Sciatic nerve (tissue), 2 donors: Measurements from ENCODE around the gene MEI4. TPM values are rescaled to one million over a fixed set of nuclear protein-coding genes. Genes with fewer than 3 reads are reported as not detected.
"Not testable (repeated sequence)": the region's sequence is repeated elsewhere in the genome, so short reads cannot be mapped to it uniquely, and the experiment has no call there.

Experiments
- ATAC-seq: fragments of 200-7000 bp; cut with Tn5 transposase; one replicate; pipeline ENCODE4 v1.9.1; 2020; ENCODE audit warnings: mild to moderate bottlenecking, moderate library complexity
- DNase-seq: peaks from one replicate; pipeline ENCODE4 v3.0.0-alpha.2; 2020; ENCODE audit warnings: low spot score
- intact Hi-C: fragments of 100-400 bp; cut with DNase I; formaldehyde crosslinking; loops from one replicate; pipeline ENCODE4 v1.14.2; 2022
- total RNA-seq: library from RNA; stranded (reverse); fragmentation: NEBNext Ultra II Directional; extraction: Animal tissue kit (Norgen Biotek cat#: 25700); gene quantifications from one replicate; pipeline ENCODE4 v1.2.1, GENCODE V29; 2021
- donor health status: DM: no; HTN: no; CAD: no.
- donor health status: DM: no; HTN: no; CAD: no.

The MEI4 gene, protein sequence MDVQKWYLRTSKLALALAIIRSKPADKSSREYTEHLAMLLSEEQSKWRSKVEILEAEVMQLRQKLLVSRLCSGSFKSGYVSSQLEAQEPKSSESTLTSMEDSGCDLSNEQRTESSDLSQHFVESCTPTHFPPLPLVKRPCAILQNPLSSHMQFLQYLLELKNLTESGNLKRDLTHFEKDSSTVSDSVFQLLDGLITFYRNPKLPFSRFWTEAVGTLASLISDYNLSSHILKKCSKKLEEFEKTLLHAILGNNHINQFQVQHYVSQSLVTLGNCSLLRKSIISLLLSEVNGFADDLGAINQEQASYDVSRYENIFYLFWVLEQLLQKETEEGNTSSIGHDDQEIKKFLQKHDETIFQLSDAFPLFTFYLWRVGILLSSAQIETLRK
- total RNA-seq = 0.13 TPM

DNA sequence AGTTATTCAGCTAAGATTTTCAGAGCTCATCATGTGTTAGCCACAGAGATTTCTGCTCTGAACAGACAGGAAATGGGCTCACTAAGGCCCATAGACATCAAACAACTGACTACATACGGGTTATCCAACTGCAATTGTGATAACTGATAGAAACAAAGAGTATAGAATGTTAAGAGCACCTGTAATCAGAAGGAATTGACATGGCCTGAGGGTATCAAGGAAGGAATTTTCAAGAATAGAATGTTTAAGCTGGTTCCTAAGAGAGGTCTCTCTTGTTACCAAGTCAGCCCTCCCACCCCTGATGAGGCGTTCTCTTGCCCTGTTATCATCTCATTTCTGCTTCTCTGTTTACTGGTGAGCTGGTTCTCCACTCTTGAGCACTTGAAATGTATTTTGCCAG is at the start of gene MEI4:
TSS of gene MEI4 (plus strand) at position 301 of the 400 bp plus-strand sequence. CDS start 37,633 bp downstream, outside the sequence.
- no peak for DNase-seq
- no peak for ATAC-seq
- intact Hi-C loops = no loop called here

DNA sequence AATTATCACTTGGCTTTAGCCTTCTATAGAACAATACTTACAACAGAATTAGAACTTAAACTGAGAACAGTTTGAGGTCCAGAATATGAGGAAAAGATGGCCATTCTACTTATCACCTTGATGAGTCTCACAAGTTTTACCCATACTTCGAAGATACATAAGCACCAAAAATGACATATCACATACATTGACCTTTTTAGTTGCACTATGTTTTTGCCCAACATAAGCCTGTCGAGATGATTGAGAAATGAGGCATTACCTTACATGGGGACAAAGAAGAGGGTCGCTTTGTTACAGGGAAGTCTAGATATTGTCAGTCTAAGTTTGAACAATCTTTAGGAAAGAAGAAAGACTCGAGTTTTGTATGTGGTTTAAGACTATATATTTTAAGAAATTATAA is 48.4 kb upstream of the MEI4 start:
- intact Hi-C loops = no loop called here
- ATAC-seq (no peak), DNase-seq (no peak)

DNA sequence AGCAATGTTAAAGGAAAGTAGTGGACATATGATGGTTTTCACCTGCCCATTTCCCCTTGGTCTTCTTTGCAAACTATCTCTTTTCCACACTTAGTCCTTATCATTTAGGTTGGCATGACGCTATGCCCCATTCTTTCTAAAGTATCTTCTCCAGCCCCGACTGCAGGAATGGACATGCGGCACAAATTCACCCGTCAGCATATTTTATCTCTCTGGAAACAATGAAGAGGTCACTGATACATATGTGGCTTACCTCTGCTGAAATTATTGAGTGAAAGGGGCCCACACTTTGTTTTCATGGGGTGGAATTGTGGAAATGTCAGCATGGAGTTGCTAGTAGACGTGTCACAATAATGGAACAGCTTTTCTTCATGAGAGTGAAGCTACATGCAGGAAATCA is 45.8 kb upstream of the MEI4 start:
- DNase-seq (no peak), ATAC-seq (no peak)
- intact Hi-C loops = no loop called here

DNA sequence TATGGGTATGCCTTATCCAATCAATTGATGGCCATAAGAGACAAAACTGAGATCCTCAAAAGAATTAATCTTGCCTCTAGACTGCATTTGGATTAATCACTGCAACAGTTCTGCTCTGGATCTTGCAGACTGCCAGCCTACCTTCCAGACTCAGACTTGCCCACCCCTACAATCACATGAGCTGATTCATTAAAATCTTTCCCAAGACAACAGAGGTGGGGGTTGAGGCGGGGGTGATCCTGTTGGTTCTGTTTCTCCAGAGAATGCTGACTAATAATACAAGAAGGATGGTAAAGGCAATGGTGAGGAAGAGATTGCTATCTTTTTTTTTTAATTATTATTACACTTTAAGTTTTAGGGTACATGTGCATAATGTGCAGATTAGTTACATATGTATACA is 43.7 kb upstream of the MEI4 start:
- no peak for DNase-seq
- intact Hi-C loops = no loop called here
- no peak for ATAC-seq

DNA sequence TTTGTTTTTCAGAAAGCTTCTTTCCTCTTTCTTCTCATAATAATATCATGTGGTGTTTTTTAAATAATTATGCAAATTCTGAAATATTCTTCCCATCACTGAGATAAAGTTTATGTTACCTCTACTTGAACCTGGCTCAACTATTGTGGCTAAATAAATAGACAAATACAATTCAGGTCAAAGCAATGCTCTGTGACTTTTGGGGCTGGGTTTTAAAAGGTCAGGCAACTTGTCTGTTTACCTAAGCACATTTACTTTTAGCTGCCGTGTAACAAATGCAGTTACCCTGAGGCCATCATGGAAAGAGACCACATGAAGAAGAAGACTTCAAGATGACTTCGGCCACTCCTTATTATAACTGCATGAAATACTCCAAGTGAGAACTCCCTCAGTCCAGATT is 33.7 kb upstream of the MEI4 start:
- ATAC-seq = no peak
- intact Hi-C loops = no loop called here
- DNase-seq = no peak

DNA sequence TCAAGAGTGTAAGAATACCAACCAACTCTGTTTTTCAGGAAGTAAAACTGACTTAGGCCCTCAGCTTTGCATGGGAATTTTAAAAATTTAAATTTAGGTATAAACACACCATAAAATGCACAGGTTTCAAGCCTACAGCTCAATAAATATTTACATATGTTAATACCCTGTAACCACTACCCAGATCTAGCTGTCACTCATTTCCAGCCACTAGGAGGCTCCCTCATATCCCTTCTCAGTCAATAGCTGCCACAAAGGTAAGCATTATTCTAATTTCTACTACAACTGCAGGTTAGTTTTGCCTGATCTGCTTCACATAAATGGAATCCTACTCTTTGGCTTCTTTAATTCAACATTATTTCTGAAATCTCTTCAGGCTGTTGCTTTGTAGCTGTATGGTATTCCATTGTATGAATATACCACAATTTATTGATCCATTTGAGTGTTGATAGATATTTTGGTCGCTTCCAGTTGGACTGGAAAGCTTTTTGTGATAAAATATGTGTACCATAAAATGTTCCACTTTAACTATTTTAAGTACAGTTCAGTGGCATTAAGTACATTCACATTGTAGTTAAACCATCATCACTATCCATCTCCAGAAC is 32.5 kb upstream of the MEI4 start:
- ATAC-seq (no peak), DNase-seq (no peak)
- intact Hi-C loops = no loop called here

DNA sequence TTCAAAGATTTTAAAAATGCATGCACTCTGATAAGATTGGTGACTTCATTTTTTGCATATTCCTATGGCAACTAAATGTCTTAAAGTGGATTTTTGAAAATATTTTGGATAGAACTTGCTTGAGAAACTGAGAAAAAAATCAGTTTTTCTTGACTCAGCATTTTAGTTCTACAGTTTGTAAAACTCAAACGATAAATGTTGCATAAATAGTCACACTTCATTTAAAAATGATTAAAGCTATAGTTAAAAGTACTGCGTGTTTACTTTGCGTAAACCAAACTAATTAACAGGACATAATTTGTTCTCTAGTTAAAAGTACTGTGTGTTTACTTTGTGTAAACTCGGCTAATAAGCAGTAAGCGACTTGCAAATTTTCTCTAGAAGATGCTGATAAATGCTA is 28.3 kb upstream of the MEI4 start:
- no peak for DNase-seq
- intact Hi-C loops = no loop called here

DNA sequence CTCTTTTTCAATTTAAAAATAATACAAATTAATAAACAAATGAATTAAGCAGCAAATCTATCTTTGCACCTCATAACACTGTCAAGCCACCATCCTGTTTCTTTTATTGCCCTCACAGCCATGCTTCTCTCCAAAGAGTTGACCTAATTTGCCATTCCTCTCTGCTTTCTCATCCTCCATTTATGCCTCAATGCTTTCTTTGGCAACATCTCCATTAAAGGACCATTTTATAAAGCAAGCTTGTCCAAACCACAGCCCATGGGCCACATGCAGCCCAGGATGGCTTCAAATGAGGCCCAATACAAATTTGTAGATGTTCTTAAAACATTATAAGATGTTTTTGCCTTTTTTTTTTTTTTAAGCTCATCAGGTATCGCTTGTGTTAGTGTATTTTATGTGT is 26.4 kb upstream of the MEI4 start:
- DNase-seq = no peak
- no peak for ATAC-seq

More for the DNA sequence above, 28.3 kb upstream of the MEI4 start:
- ATAC-seq = no peak

DNA sequence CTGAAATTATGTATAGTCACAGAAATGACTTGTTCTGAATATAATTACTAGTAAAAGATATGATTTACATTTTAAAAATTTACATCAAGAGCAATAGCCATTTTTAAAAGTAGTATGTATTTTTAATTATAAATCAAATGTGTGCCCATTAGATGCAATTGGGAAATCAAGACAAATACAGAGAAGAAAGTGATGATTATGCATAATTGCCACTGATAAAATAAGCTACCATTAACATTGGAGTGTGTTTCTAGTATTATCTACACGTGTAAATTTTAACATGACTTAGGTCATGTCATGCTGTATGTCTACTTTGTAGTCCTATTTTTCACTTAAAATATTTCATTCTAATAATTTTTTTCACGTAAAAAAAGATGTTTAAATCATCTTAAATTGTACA is 22.8 kb upstream of the MEI4 start:
- intact Hi-C loops = no loop called here
- DNase-seq (no peak), ATAC-seq (no peak)

More for the DNA sequence above, 26.4 kb upstream of the MEI4 start:
- intact Hi-C loops = no loop called here

DNA sequence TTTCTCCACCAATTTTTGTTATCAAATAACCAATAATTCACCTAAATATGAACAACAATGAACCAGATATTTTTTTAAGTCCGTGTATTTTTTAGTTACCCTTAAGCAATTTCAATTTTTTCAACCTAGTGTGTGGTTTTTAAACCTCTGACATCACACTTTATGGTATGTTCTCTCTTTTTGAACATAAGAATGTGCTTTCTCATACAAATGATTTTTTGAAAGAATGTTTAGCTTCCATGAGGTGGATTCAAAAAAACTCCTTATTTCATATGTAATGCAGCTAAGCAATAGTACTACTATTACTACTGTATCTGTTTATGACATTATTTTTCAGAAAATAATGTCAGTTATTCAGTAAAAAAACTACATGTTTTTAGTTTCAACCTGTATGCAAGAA is 19.4 kb upstream of the MEI4 start:
- intact Hi-C loops = no loop called here
- DNase-seq (no peak), ATAC-seq (no peak)

DNA sequence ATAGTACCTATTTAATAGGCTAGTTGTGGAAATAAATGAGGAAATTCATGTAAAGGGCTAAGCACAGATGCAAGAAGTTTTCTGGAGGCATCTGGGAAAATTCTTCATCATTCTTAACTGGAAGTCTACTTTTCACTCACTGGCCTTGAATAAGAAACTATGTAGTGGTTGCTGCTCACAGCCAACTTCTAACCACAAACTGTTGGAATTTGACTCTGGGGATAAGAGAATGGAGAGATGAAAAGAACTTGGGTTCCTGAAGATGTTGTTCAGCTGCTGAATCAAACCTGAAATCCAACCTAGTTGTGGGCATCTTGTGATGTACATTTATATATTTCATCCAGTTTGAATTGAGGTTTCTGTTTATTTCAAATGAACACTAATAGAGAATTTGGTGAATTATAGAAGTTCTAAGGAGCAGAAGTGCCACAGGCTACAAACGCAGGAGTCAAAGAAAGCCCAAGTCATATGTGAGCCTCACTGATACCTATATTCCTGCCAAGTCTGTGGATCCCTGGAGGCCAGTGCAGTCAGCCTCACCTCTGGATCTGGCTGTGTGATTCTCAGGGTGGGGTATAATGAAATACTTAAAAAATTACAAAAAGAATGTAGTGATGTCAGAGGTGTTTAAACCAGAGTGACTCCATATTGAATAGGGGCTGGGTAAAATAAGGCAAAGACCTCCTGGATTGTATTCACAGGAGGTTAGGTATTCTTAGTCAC is 18.7 kb upstream of the MEI4 start:
- peak; percentile 69 for ATAC-seq
- DNase-seq = no peak
- intact Hi-C loops = no loop called here

DNA sequence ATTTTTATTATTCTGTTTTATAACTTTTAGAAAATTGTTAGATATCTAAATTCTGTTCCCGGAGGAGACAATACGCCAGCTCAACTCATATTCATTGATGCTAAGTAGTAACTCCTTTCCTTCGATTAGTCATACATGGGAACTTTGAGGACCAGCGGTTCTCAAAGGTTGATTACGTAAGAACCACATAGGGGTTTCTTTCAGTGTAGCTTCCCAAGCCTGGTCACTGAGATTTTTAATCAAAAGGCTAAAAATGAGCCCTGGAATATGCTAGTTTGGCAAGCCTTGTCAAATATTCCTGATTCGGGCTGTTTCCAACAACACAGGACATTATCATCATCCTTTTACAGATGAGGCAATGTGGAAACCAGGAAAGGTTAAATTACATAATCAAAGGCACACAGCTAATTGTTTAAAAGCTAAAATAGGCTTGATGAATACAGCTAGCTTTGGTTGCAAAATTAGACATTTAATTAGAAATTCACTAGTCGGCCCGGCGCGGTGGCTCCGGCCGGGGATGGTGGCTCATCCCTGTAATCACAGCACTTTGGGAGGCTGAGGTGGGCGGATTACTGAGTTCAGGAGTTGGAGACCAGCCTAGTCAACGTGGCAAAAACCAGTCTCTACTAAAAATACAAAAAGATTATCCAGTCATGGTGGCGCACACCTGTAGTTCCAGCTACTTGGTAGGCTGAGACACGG is 14.6 kb upstream of the MEI4 start:
- ATAC-seq (no peak), DNase-seq (no peak)
- intact Hi-C loops = no loop called here

DNA sequence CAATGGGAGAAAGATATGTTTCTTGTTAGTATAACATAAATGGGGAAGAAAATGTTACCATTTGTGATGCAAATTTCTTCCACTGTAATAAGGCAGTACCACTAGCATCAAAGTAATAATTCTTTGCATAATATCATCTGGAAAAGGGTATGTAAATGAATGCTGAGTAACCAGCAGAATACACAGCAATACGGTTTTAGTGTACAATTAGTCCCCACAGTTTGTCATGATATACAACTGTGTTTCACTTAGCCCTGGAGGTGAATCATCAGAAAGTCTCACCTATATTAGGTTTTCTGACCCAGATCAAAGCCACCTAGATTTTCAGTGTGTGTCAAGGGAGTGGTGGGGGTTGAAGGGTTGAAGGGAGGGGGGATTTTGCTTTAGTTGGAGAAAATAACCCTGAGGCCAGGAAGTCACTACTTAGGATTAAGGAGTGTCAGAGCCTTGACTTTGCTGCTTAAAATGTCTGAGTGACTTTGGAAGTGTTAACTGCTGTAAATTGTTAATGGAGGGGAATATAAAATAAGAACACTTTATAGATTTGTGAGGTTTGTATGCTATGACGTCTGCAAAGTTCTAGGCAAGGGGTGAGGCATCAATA is 8.6 kb upstream of the MEI4 start:
- no peak for DNase-seq
- intact Hi-C loops = no loop called here

DNA sequence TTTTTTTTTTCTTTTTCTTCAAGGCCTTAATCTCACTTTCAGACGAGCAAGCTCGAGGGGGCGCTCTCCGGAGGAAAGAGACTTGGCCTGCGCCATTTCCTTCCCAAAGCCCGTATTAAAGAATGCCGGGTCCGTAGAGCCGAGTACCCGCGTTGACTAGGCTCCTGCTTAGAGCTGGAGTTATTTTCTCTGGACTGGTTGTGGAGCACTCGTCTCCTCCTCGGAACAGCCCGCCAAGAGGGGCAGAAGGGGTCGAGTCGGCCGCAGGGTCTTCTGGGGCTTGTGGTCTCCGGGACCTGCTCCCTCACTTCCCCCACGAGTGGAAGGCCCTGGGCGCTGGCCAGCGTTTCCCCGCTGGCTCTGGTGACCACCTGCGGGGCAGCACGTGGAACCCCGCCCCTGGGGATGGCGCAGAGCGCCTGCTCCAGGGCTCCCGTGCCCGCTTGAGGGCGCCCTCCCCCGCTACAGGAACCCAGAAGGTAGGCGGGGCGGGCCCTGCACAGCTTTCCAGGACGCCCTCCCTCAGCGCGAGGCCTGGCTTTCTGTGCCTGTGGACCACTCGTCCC is 2.7 kb upstream of the MEI4 start:
- peak; percentile 55 for ATAC-seq
- peak; percentile 59 for DNase-seq
- intact Hi-C loops = no loop called here

More for the DNA sequence above, 8.6 kb upstream of the MEI4 start:
- no peak for ATAC-seq

DNA sequence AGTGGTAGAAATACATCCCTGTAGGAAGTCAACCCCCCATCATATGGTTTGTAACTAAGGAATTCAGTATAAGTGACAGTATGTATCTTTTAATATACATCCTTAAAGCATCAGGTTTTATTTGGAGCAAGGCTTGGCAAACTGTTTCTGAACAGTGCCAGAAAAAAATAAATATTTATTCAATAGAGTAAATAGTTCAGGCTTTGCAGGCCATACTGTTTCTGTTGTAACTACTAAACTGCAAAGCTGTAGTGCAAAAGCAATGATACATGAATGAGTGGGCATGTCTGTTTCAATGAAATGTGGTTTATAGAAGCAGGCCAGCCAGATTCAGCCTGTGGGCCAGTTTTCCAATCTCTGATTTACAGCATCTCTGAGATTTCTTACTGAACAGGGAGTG is 977 bp downstream of the MEI4 start:
- intact Hi-C loops = no loop called here
- DNase-seq = no peak
- ATAC-seq = no peak

DNA sequence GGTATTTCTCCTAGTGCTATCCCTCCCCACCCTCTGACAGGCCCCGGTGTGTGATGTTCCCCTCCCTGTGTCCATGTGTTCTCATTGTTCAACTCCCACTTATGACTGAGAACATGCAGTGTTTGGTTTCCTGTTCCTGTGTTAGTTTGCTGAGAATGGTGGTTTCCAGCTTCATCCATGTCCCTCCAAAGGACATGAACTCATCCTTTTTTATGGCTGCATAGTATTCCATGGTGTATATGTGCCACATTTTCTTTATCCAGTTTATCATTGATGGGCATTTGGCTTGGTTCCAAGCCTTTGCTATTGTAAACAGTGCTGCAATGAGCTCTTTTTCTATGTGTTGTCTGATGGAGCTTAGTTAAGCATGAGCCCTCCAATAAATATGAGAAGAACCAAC is 2.2 kb downstream of the MEI4 start:
- intact Hi-C loops, ATAC-seq, DNase-seq: not testable (repeated sequence)

DNA sequence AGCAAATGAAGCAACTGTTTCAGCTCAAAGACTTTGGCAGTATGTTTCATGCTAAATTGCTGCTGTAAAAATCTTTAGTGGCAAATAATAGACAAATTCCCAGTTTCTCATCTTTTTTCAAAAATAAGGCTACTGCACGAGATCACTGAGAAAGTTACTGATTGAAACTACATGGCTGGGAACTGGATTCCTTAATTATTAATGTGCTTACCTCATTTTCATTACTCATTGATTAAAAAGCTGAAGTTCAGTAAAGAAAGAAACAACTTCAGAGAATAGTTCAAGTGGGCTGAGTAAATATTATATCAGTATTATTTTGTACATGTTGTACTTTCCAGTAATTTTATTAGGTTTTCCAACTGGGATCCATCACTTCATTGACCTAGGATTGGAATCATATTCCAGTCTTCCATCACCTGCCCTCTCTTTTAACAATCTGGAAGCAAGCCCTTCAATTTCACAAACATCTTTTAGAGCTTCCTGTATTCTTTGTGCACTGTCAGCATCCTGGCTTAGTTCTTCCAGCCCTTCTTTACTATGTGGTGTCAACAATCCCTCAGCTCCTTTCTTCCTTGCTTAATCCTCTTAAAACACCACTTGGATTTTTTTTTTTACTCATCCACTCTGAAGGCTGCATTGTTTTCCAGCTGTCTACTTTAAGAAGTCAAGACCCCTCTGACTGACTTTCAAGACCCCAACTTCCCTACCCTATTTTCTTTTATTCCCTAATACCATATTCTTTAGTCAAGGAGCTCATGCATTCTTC is 4.3 kb downstream of the MEI4 start:
- DNase-seq (no peak), ATAC-seq (no peak)
- intact Hi-C loops = no loop called here

DNA sequence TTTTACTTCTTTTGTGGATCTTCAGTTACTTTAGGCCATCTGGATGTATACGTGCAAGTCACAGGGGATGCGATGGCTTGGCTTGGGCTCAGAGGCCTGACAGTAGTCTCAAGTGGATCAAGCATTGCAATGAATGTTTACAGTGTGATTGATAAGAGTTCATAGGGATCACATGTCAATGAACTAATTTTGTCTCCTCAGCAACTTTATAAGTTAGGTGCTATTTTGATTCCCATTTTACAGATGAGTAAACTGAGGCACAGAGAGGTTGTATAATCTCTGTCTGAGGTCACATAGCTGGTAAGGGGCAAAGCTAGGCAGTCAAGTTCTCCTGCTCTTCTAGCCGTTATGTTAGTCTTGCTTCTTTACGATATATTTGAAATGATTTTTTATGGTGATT is 13.5 kb downstream of the MEI4 start:
- DNase-seq (no peak), ATAC-seq (no peak)
- intact Hi-C loops = no loop called here
